K562 (cell line): ENCODE results near the gene PIP4K2C.

Source experiments
- BMI1 ChIP-seq: fragments of 150-350 bp; IDR thresholded peaks from 2 replicates; pipeline ENCODE4 v1.6.1; 2014; ENCODE audit warnings: low read length
- FOXP1 ChIP-seq: sonication (generic); formaldehyde crosslinking; IDR thresholded peaks from 2 replicates; pipeline ENCODE4 v1.8.0; 2022; ENCODE audit warnings: mild to moderate bottlenecking, missing genetic modification reagents
- MAFK ChIP-seq: IDR thresholded peaks from 2 replicates; pipeline ENCODE4 v1.6.1; 2011; ENCODE audit warnings: low read length, improper control_type of control experiment
- TEAD1 ChIP-seq, 2 experiments: fragments of 450-650 bp in 1 of 2; sonication (generic) in 1 of 2; formaldehyde crosslinking; IDR thresholded peaks; 2 replicates each; pipeline versions ENCODE4 v1.4.0 to v1.8.0; 2020 to 2022; ENCODE audit warnings: mild to moderate bottlenecking in 2 of 2, missing genetic modification reagents in 1 of 2
- TEAD4 ChIP-seq, 2 experiments: sonication (generic) in 1 of 2; formaldehyde crosslinking in 1 of 2; IDR thresholded peaks; 2 replicates each; pipeline versions ENCODE4 v1.6.1 to v1.8.0; 2012 to 2022; ENCODE audit warnings: borderline replicate concordance in 1 of 2, inconsistent platforms in 1 of 2, low read length in 1 of 2, mild to moderate bottlenecking in 1 of 2, missing genetic modification reagents in 1 of 2
- TF ChIP-seq, protein P1 (sequence below), 3 experiments: IDR thresholded peaks in 2 of 3; conservative IDR thresholded peaks in 1 of 3; 2 replicates each; pipeline ENCODE4 v1.5.1; 2011 to 2012; ENCODE audit warnings: low read length in 3 of 3, mild to moderate bottlenecking in 3 of 3, control low read depth in 2 of 3, improper control_type of control experiment in 1 of 3, inconsistent platforms in 1 of 3, low read depth in 1 of 3, mixed read lengths in 1 of 3, moderate library complexity in 1 of 3; ENCODE audit not compliant: insufficient read depth in 2 of 3

DNA sequence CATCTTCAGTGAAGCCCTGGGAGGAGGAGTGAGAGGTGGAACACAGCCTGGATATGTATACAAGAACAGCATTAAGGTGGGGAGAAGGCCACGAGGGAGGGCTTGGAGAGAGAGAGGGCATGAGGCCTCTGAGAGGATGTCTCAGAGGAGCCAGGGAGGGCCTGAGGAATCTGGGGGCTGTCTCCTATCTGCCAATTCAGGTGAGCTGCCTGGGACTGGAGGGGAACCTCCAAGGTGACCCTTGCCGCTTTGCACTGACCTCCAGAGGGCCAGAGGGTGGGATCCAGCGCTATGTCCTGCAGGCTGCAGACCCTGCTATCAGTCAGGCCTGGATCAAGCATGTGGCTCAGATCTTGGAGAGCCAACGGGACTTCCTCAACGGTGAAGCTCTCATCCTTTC is 24.6 kb downstream of the PIP4K2C start:
- TF ChIP-seq MAFK (no peak), BMI1 (no peak), FOXP1 (CRISPR knock-in tag) (no peak), TEAD1 (CRISPR knock-in tag; IDR thresholded peaks at IDR 0.05) (no peak), TEAD4 (IDR thresholded peaks at IDR 0.05; ENCODE audit: low read length) (no peak), TEAD4 (CRISPR knock-in tag; IDR thresholded peaks at IDR 0.05; ENCODE audit: borderline replicate concordance) (no peak)
- TF ChIP-seq, protein P1, sequence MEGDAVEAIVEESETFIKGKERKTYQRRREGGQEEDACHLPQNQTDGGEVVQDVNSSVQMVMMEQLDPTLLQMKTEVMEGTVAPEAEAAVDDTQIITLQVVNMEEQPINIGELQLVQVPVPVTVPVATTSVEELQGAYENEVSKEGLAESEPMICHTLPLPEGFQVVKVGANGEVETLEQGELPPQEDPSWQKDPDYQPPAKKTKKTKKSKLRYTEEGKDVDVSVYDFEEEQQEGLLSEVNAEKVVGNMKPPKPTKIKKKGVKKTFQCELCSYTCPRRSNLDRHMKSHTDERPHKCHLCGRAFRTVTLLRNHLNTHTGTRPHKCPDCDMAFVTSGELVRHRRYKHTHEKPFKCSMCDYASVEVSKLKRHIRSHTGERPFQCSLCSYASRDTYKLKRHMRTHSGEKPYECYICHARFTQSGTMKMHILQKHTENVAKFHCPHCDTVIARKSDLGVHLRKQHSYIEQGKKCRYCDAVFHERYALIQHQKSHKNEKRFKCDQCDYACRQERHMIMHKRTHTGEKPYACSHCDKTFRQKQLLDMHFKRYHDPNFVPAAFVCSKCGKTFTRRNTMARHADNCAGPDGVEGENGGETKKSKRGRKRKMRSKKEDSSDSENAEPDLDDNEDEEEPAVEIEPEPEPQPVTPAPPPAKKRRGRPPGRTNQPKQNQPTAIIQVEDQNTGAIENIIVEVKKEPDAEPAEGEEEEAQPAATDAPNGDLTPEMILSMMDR (IDR thresholded peaks at IDR 0.05 in 2 of 3, conservative IDR thresholded peaks at IDR 0.05 in 1 of 3; ENCODE audit: insufficient read depth in 2 of 3, low read depth in 1 of 3, low read length in 3 of 3), result no peak
